ENCODE data around the gene SFMBT1.
A peak's percentile ranks its signal among the peaks of the same experiment; 100 is the strongest.

Gene SFMBT1

GRCh38 chr3:53005854-53006513 lies 39.9 kb downstream of the SFMBT1 start:
- FAIRE-seq (peak; percentile 38), DNase-seq (ENCODE audit: insufficient read length, low spot score) (no peak)

GRCh38 chr3:53005338-53005737 lies 40.5 kb downstream of the SFMBT1 start:
- FAIRE-seq: no peak

DNA sequence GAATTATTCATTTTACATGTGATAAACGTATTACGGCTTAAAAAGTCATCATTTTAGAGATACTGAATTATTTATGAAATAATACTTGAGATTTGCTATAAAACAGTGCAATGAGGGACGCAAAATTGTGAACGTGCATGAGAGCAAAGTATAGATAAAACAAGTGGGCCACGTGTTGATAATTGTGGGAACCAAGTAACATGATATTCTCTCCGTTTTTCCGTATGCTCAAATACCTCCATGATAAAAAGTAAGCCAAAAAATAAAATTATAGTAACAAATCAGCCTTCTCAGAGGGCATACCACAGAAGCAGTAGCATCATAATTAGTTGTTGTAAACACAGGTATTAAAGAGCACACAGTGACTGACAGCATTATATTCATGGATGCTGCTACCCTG lies 42.6 kb downstream of the SFMBT1 start:
- FAIRE-seq: no peak
- no peak for DNase-seq (ENCODE audit: insufficient read length, low spot score)

More at GRCh38 chr3:53005338-53005737, 40.5 kb downstream of the SFMBT1 start:
- no peak for DNase-seq (ENCODE audit: insufficient read length, low spot score)

GRCh38 chr3:52998771-52999513 lies 46.9 kb downstream of the SFMBT1 start:
- DNase-seq (ENCODE audit: insufficient read length, low spot score): no peak
- FAIRE-seq: no peak

DNA sequence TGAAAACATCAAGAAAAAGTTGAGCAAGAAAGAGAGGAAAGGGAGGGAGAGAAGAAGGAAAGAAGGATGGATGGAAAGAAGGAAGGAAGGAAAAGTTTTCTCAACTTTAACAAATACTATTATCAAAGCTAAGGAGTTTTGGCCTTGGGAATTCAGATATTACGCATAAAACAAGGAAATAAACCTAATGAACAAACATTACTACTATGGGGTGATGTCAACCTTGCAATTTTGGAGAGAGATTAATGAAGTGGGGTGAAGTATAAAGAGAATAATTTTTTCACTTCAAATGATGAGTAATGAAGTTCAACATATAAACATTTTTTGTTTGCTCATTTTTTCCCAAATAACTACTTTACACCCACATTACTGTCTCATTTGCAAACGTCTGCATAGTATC lies 55.2 kb downstream of the SFMBT1 start:
- no peak for DNase-seq (ENCODE audit: insufficient read length, low spot score)
- no peak for FAIRE-seq

GRCh38 chr3:52986938-52987337 lies 58.9 kb downstream of the SFMBT1 start:
- DNase-seq (ENCODE audit: insufficient read length, low spot score): no peak
- no peak for FAIRE-seq

DNA sequence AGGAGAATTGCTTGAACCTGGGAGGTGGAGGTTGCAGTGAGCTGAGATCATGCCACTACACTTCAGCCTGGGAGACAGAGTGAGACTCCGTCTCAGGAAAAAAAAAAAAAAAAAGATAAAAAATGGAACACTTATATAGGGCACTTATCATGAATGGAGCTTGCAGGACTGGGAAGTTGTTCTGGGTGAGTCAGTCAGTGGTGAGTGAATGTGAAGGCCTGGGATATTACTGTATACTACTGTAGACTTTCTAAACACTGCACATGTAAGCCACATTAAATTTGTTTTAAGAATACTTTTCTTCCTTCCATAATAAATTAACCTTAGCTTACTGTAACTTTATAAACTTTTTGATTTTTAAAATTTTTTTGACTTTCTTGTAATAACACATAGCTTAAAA lies 59.8 kb downstream of the SFMBT1 start:
- no peak for FAIRE-seq
- DNase-seq (ENCODE audit: insufficient read length, low spot score): no peak

GRCh38 chr3:52983828-52984227 lies 62.0 kb downstream of the SFMBT1 start:
- no peak for FAIRE-seq
- DNase-seq (ENCODE audit: insufficient read length, low spot score): no peak

GRCh38 chr3:52983336-52983807 lies 62.5 kb downstream of the SFMBT1 start:
- FAIRE-seq (no peak), DNase-seq (ENCODE audit: insufficient read length, low spot score) (no peak)

DNA sequence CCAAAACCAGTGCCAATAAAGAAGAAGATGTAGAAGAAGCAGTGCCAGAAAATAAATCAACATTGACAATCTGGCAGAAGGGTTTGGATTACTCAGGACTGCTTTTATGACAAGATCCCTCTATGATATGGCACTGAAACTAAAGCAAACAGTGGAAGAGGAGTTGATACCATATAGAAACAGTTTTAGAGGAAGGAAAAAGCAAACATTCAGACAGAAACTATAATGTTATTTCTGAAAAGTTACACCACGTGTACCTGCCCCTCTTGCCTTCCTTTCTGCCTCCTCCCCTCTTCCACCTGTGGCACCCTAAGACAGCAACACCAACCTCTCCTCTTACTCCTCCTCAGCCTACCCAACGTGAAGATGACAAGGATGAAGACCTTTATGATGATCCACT lies 63.0 kb downstream of the SFMBT1 start:
- no peak for FAIRE-seq

GRCh38 chr3:52979190-52979983 lies 66.5 kb downstream of the SFMBT1 start:
- FAIRE-seq (no peak), DNase-seq (ENCODE audit: insufficient read length, low spot score) (no peak)

More for the DNA sequence above, 63.0 kb downstream of the SFMBT1 start:
- DNase-seq (ENCODE audit: insufficient read length, low spot score): no peak

GRCh38 chr3:52978109-52978754 lies 67.6 kb downstream of the SFMBT1 start:
- FAIRE-seq: no peak
- DNase-seq (ENCODE audit: insufficient read length, low spot score): no peak

DNA sequence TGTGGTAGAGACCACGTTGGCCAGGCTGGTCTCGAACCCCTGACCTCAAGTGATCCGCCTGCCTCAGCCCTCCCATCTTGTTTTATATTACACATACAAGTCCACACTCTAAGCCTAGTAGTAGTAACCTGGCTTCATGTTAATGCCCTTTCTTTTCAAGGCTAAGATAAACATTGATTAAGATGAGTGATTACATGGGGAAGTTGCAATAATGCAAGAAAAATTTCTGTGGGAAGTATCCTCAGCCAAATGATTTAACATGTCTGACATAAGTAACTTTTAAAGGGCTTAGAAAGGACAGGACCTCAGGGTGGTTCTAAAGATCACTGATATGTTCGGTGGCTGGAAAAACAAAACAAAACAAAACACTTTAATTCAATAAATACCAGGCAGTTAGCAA lies 72.1 kb downstream of the SFMBT1 start:
- FAIRE-seq: peak; percentile 46
- peak; percentile 9 for DNase-seq (ENCODE audit: insufficient read length, low spot score)

GRCh38 chr3:52971895-52972294 lies 74.0 kb downstream of the SFMBT1 start:
- no peak for FAIRE-seq

DNA sequence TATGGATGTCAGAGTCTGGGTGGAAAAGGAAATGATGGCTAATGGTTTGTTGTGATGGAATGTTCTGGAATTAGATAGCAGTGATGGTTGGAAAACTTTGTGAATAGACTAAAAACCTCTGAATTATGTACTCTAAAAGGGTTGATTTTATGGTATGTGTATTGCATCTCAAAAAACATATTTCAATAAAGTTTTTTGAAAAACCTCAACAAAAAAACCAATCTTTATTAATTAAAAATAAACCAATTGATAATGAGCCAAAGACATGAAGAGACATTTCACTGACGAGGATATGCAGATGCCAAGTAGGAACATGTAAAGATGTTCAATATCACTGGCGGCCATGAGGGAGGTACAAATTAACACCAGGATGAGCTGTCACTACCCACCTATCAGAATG lies 78.5 kb downstream of the SFMBT1 start:
- FAIRE-seq: no peak
- no peak for DNase-seq (ENCODE audit: insufficient read length, low spot score)

More at GRCh38 chr3:52971895-52972294, 74.0 kb downstream of the SFMBT1 start:
- DNase-seq (ENCODE audit: insufficient read length, low spot score): no peak

- no peak for DNase-seq (ENCODE audit: insufficient read length, low spot score)
- no peak for FAIRE-seq
Observed at GRCh38 chr3:52962160-52962559, 83.7 kb downstream of the SFMBT1 start.

GRCh38 chr3:52959773-52960172 lies 86.1 kb downstream of the SFMBT1 start:
- DNase-seq (ENCODE audit: insufficient read length, low spot score) (no peak), FAIRE-seq (peak; percentile 65)

DNA sequence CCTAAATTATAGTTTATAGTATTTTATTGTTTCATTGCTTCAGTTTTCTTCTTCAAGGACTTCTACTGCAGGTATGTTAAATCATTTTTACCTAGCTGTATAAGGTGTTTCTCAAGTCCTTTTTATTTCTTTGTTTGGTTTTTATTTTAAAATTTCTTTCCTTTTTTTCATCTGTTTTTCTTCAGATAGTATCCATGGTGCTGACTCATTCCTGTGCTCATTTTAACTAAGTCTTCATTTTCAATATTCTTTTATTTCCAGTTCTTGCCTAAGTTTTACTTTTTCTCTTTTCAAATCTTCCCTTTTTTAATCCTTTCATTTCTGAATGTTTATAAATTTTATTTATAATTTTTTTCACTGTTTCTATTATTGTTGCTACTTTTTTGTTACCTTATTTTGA lies 106.3 kb downstream of the SFMBT1 start:
- no peak for FAIRE-seq
- DNase-seq (ENCODE audit: insufficient read length, low spot score): no peak

GRCh38 chr3:52934630-52935530 lies 111.0 kb downstream of the SFMBT1 start:
- DNase-seq (ENCODE audit: insufficient read length, low spot score) (peak; percentile 81), FAIRE-seq (peak; percentile 92)

DNA sequence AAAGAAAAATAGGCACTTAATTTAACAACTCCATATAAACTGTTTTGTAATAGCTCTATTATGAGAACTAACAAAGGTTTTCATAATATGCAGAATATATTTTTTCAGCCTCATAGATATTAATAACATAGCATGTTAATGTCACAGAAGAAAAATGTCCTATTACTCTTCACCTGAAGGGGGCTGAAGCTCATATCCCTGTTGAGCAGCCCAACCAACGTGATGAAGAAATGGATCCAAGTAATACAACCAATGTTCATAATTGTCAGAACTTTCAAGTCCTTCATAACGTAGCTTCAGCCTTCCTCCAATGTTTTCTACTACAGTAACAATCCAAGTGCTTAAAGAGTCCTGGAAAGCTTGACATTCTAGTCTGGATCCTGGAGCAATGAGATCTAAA lies 114.0 kb downstream of the SFMBT1 start:
- no peak for DNase-seq (ENCODE audit: insufficient read length, low spot score)
- FAIRE-seq: no peak
